NCI-H2196 treated with DMSO at 0.1 percent for 48 hours (cell line): Measurements from ENCODE around the gene AK9.
"Not testable (repeated sequence)": the region's sequence is repeated elsewhere in the genome, so short reads cannot be mapped to it uniquely, and the experiment has no call there.

Experiments used
- DNase-seq: peaks from one replicate; lab custom pipeline; 2025; ENCODE audit not compliant: unreplicated experiment; lab: John Stamatoyannopoulos, UW

The AK9 gene

GRCh38 chr6:109690737-109691621 is at the start of gene AK9, which contains the start of gene FIG4:
Gene AK9 (minus strand): TSS chr6:109691202. CDS start chr6:109675745, 15,457 bp downstream.
Gene FIG4 (plus strand): TSS chr6:109691296. CDS start chr6:109691436, 140 bp downstream.
- DNase-seq, result peak; percentile 89

GRCh38 chr6:109740787-109741186 is 49.8 kb upstream of the AK9 start:
- DNase-seq, result no peak

GRCh38 chr6:109739686-109740085 is 48.7 kb upstream of the AK9 start:
- no peak for DNase-seq

DNA sequence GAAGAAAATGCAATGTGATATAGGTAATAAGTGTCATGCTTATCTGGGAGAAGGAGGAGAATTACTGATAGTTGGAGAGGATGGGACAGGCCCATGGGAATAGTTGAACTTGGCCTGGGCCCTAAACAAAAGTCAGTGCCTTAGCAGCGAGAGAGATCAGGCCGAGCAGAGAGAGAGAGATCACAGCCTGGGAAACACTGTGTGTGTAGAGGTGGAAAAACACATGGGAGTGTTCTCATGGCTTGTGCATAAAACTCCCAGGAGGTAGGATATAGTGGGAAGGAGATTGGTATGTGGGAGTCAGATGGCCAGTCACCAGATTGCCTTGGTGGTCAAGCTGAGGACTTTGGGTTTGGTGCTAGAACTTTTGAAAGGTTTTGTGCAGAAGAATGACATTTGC is 47.7 kb upstream of the AK9 start:
- DNase-seq, result no peak

GRCh38 chr6:109738255-109738654 is 47.3 kb upstream of the AK9 start:
- no peak for DNase-seq

- no peak for DNase-seq
Observed at GRCh38 chr6:109736273-109737025, 45.4 kb upstream of the AK9 start.

DNA sequence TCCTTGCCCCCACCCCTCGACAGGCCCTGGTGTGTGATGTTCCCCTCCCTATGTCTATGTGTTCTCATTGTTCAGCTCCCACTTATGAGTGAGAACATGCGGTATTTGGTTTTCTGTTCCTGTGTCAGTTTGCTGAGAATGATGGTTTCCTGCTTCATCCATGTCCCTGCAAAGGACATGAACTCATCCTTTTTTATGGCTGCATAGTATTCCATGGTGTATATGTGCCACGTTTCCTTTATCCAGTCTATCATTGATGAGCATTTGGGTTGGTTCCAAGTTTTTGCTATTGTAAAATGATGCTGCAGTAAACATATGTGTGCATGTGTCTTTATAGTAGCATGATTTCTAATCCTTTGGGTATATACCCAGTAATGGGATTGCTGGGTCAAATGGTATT is 34.2 kb upstream of the AK9 start:
- not testable (repeated sequence) for DNase-seq

GRCh38 chr6:109722564-109723254 is 31.7 kb upstream of the AK9 start:
- no peak for DNase-seq

DNA sequence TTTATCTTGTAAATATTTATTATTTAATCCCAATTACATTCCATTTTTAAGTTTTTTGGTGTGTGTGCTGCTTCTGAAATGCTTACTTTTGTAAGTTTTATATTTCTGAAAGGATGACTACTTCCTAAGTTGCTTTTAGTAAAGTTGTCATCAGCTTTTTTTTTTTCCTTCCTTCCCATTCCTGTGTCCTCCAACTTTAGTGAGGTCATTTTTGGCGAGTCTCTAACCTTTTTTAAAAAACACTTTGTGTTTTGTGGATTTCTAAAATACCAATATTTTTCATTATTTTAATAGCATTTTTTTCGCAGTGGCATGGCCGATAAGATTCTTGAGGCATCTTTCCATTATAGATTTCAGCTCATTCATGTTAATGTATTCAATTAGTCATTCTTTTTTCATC is 31.0 kb upstream of the AK9 start:
- no peak for DNase-seq

- DNase-seq, result no peak
Observed at GRCh38 chr6:109720311-109720710, 29.3 kb upstream of the AK9 start.

- DNase-seq, result no peak
Observed at GRCh38 chr6:109718991-109719390, 28.0 kb upstream of the AK9 start.

GRCh38 chr6:109717971-109718370 is 27.0 kb upstream of the AK9 start:
- DNase-seq, result no peak

DNA sequence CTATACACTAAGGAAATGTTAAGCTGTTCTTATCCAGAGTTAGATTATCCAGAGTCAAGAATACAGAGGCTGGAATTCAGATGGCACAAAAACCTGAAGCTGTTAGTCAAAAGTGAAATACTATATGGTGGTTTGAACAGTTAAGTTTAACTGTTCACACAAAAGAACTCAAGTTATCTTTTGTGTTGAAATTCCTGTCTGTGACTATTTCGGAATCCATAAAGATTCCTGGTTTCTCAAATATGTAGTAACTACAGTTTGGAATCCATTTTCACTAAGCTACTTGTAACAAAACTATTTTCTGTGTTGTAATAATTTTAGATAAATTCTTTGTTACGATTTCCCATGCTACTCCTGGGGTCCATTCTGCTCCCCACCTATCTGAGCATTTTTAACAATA is 24.6 kb upstream of the AK9 start:
- no peak for DNase-seq

GRCh38 chr6:109714611-109715010 is 23.6 kb upstream of the AK9 start:
- DNase-seq, result no peak

- no peak for DNase-seq
Observed at GRCh38 chr6:109714166-109714565, 23.2 kb upstream of the AK9 start.

GRCh38 chr6:109713097-109713496 is 22.1 kb upstream of the AK9 start:
- DNase-seq, result no peak

GRCh38 chr6:109708099-109708498 is 17.1 kb upstream of the AK9 start:
- DNase-seq, result not testable (repeated sequence)

DNA sequence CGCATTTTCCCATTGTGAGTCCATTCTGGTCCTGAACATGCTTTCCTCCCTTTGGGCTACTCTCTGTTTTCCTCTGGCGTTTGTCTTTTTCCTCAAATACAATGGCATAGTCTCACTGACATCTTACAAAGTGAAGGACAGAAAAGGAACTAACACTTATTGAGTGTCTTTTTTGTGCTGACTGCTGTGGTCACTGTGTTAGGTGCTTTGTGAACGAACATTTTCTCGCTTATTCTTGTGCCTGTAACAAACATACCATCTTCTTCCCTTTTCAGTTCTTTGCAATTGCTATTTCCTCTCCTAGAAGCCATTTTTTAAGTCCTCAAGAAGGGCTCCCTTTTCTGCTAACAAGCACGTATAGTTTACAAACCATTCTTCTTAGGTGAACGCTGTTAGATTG is 15.5 kb upstream of the AK9 start:
- DNase-seq, result no peak

DNA sequence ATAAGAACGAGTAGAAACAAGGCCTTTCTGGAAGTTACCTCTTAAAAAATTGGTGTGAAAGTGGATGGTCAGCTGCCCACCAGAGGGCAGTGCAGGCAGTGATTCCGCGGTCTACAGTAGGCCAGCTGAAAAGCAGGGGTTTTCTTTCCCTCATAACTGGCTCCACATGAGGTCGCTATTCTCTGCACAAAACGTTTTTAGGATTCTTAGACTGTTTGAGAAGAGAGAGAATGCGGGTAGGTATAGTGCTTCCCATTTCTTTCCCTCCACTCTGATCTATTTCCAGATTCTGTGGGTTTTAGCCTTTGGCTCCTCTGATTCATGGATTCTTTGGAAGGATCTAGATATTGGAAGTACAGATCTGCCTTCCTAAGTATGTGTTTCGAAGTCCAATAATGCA is 14.3 kb upstream of the AK9 start:
- peak; percentile 83 for DNase-seq

DNA sequence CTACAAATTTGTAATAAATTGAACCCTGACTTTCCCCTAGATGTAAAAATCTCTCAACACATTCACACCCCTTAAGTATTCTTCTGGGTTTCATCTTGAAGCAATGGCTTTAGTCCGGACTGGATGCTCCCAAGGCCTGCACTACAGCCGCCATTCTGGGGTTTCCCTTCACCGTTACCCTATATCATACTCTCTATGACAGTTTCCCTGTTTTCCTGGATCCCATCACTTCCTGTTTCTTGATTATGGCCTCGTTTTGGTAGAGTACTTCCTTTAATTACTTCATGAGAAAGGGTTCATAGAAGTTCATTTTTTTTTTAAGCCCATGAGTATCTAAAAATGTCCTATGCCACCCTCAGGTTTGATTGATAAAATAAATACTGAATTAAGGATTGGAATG is 11.8 kb upstream of the AK9 start:
- no peak for DNase-seq

DNA sequence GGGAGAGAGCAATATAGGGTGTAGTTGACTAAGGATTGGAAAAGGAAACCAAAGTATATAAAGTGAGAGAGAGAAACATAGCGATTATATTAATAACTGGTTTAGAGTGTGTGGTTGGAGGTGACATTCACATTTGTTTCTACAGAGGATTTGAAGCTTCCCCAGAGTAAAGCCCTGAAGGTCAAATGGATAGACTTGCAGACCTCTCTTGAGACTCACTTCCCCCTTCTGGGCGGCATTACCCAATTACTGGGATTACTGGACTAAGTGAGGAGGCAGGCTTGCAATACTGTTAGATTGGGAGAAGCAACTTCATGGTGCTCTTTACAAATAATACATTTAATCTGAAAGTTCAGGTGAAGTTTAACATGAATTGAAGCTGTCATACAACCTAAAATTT is 10.8 kb upstream of the AK9 start:
- DNase-seq, result no peak

DNA sequence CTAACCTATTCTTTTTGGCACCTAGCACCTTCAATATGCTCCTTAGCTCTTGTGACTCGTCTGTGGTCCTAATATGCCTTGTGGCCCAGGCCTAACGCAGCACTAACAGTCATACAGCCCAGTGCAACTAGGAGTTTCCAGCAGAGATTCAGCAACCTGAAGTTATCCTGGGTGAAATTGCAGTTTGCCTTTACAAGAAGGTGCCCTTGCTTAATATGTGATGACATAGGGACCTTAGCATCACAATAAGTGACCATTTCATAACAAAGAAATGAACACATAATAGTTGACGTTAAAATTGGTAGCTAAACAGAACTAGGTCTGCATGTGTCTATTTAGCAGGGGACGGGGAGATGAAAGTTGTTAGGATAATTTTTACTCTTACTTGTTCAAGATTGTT is 10.2 kb upstream of the AK9 start:
- no peak for DNase-seq
